ENCODE data around the gene CASQ2. TPM values are rescaled to one million over a fixed set of nuclear protein-coding genes. Genes with fewer than 3 reads are reported as not detected.

Gene CASQ2
- total and polyA plus RNA-seq, 9 of the 15 experiments (the other 6 are each of a cell fraction or from before 2014, with no cell fraction given): not detected

GRCh38 chr1:115725600-115725999 is 42.9 kb downstream of the CASQ2 start:
- ATAC-seq (no peak), FAIRE-seq (no peak), DNase-seq (ENCODE audit: extremely low read depth in 1 of 4, low spot score in 3 of 4) (no peak)
- in situ Hi-C loops (cut with MboI): no loop called here
- TF ChIP-seq HNRNPK (IDR thresholded peaks at IDR 0.05; ENCODE audit: low read depth, low read length, poor library complexity, severe bottlenecking) (no peak), RBM14 (IDR thresholded peaks at IDR 0.05; ENCODE audit: borderline replicate concordance, insufficient read depth, low read depth, low read length) (no peak), HINFP (tag; conservative IDR thresholded peaks at IDR 0.05; ENCODE audit: low read depth) (no peak), KLF13 (tag; IDR thresholded peaks at IDR 0.05; ENCODE audit: borderline replicate concordance, low read depth) (no peak), HMGN3 (IDR thresholded peaks at IDR 0.05; ENCODE audit: borderline replicate concordance, extremely low read depth, insufficient read length, low read depth, low read length) (no peak), ZNF165 (CRISPR knock-in tag; IDR thresholded peaks at IDR 0.05; ENCODE audit: borderline replicate concordance) (no peak), GABPB1 (CRISPR knock-in tag; IDR thresholded peaks at IDR 0.05) (no peak), SETDB1 (IDR thresholded peaks at IDR 0.05; ENCODE audit: low read length) (no peak), NEUROD1 (IDR thresholded peaks at IDR 0.05; ENCODE audit: borderline replicate concordance, low read depth, low read length, partially characterized antibody) (no peak), MYBL2 (IDR thresholded peaks at IDR 0.05; ENCODE audit: low read depth) (no peak), MYBL2 (CRISPR knock-in tag; IDR thresholded peaks at IDR 0.05; ENCODE audit: borderline replicate concordance) (no peak), POLR2H (tag; IDR thresholded peaks at IDR 0.05; ENCODE audit: low read depth) (no peak)
- no peaks in the 10 kb centered on the region for H3K4me1 ChIP-seq (replicated peaks in 1 of 2; ENCODE audit: control insufficient read depth in 2 of 2, insufficient read depth in 2 of 2, low read length in 2 of 2)
- ChIA-PET POLR2A (interaction anchor here (0.8 kb wide), 1 partner anchor 62 kb away, joined by 3 read pairs; no protein-coding TSS in a partner anchor), CTCF (ENCODE audit: low intra/inter-chr PET ratio) (no interaction called here)
- intact Hi-C loops (cut with micrococcal nuclease): no loop called here
- no peaks in the 10 kb centered on the region for H3K36me3 ChIP-seq (ENCODE audit: control insufficient read depth, insufficient read depth, low read length)
- WGBS (ENCODE audit: insufficient coverage, low coverage, missing lambda C conversion rate): 0% methylated on average over 2 of the region's 2 CpGs
- peaks cover 3% of the 10 kb centered on the region for H4K20me1 ChIP-seq (replicated peaks; ENCODE audit: control insufficient read depth, insufficient read depth, low read length)
- H3K79me2 ChIP-seq (ENCODE audit: control insufficient read depth, insufficient read depth, low read length): no peaks in the 10 kb centered on the region
- no peaks in the 10 kb centered on the region for H3K9me1 ChIP-seq (ENCODE audit: control insufficient read depth, insufficient read depth, low read length)
- H3K27me3 ChIP-seq (ENCODE audit: control insufficient read depth in 2 of 2, insufficient read depth in 2 of 2, low read length in 2 of 2): peaks cover 7 to 8% of the 10 kb centered on the region in 2 experiments; a peak in 4 of 5 replicates
- H3K27ac ChIP-seq (ENCODE audit: extremely low read depth, low read depth, low read length): no peak overlapping the region
- H3K4me3 ChIP-seq: no peak overlapping the region
- H3K4me2 ChIP-seq (ENCODE audit: insufficient read depth, low read length): no peak overlapping the region
- no TSS peak for BruUV-seq (replicated peaks)
- no peak overlapping the region for H2AFZ ChIP-seq (ENCODE audit: low read depth, low read length)
- no peaks in the 10 kb centered on the region for H3K9me3 ChIP-seq (replicated peaks; ENCODE audit: control insufficient read depth, insufficient read depth, low read depth, low read length)
- H3K9ac ChIP-seq (ENCODE audit: insufficient read depth in 1 of 2, low read depth in 2 of 2, low read length in 2 of 2): no peak overlapping the region

Measured in K562 (cell line).